PC-3 (cell line): ENCODE results near the gene SEC14L3. TPM values are rescaled to one million over a fixed set of nuclear protein-coding genes. Genes with fewer than 3 reads are reported as not detected.

Source experiments
- ATAC-seq: fragments of 200-7000 bp; cut with Tn5 transposase; 2 replicates; pipeline ENCODE4 v1.9.1; 2020; ENCODE audit warnings: mild to moderate bottlenecking, moderate library complexity
- BruUV-seq: library from RNA; stranded (reverse); fragments of 400-500 nt; replicated peaks from 2 replicates; lab custom pipeline; 2021; lab: Mats Ljungman, UMichigan
- CTCF ChIA-PET: fragments of 300-600 bp; sonication (Branson Sonifier 250); formaldehyde crosslinking; loops from one replicate; lab custom pipeline; 2022; ENCODE audit warnings: antibody characterized with exemption; lab: Charles Lee
- POLR2A ChIA-PET: fragments of 300-600 bp; sonication (Branson Sonifier 250); formaldehyde crosslinking; loops from one replicate; lab custom pipeline; 2022; ENCODE audit warnings: antibody characterized with exemption; ENCODE audit not compliant: unreplicated experiment; lab: Charles Lee
- DNase-seq: peaks from one replicate; pipeline ENCODE4 v3.0.0-alpha.2; 2015
- H2AFZ ChIP-seq: fragments of 300-600 bp; sonication (generic); 2 replicates; pipeline ENCODE4 v1.6.0; 2016; ENCODE audit warnings: antibody characterized with exemption, low read length
- H3F3A ChIP-seq: fragments of 300-600 bp; sonication (generic); one replicate; pipeline ENCODE4 v1.6.0; 2017; ENCODE audit warnings: antibody characterized with exemption, low read length, control low read depth, mild to moderate bottlenecking; ENCODE audit not compliant: unreplicated experiment
- H3K27ac ChIP-seq: fragments of 300-600 bp; sonication (generic); 2 replicates; pipeline ENCODE4 v1.5.1; 2016; ENCODE audit warnings: mild to moderate bottlenecking, low read length
- H3K27me3 ChIP-seq: fragments of 300-600 bp; sonication (generic); 2 replicates; pipeline ENCODE4 v1.6.1; 2016; ENCODE audit warnings: low read length, mixed read lengths
- H3K36me3 ChIP-seq: fragments of 300-600 bp; sonication (generic); 2 replicates; pipeline ENCODE4 v1.6.1; 2016; ENCODE audit warnings: low read depth, mixed run types, low read length, mixed read lengths
- H3K4me1 ChIP-seq: fragments of 300-600 bp; sonication (generic); 2 replicates; pipeline ENCODE4 v1.5.1; 2016; ENCODE audit warnings: low read length; ENCODE audit not compliant: insufficient read depth
- H3K4me2 ChIP-seq: fragments of 300-600 bp; sonication (generic); 2 replicates; pipeline ENCODE4 v1.6.0; 2016; ENCODE audit warnings: low read length
- H3K4me3 ChIP-seq: fragments of 300-600 bp; sonication (generic); 2 replicates; pipeline ENCODE4 v1.5.1; 2016; ENCODE audit warnings: mild to moderate bottlenecking, low read length, mixed read lengths
- H3K79me2 ChIP-seq: fragments of 300-600 bp; sonication (generic); 2 replicates; pipeline ENCODE4 v1.6.1; 2017; ENCODE audit warnings: low read length, mixed read lengths
- H3K9ac ChIP-seq: fragments of 300-600 bp; sonication (generic); 2 replicates; pipeline ENCODE4 v1.6.0; 2016; ENCODE audit warnings: mild to moderate bottlenecking, low read length
- H3K9me2 ChIP-seq: fragments of 300-600 bp; sonication (generic); replicated peaks from 2 replicates; pipeline ENCODE4 v1.6.1; 2016; ENCODE audit warnings: mixed run types, low read length, mixed read lengths
- H3K9me3 ChIP-seq: fragments of 300-600 bp; sonication (generic); 2 replicates; pipeline ENCODE4 v1.6.1; 2016; ENCODE audit warnings: low read length, mixed read lengths
- H4K20me1 ChIP-seq: fragments of 300-600 bp; sonication (generic); 2 replicates; pipeline ENCODE4 v1.6.1; 2016; ENCODE audit warnings: low read length, mixed read lengths
- CTCF ChIP-seq: fragments of 300-600 bp; sonication (generic); conservative IDR thresholded peaks from 2 replicates; pipeline ENCODE4 v1.5.1; 2017; ENCODE audit warnings: antibody characterized with exemption, low read depth, mild to moderate bottlenecking, low read length
- EZH2 ChIP-seq: fragments of 300-600 bp; sonication (generic); IDR thresholded peaks from one replicate; pipeline ENCODE4 v1.6.1; 2017; ENCODE audit warnings: antibody characterized with exemption, mild to moderate bottlenecking, low read length; ENCODE audit not compliant: unreplicated experiment
- EZH2phosphoT487 ChIP-seq: fragments of 300-600 bp; sonication (generic); IDR thresholded peaks from 2 replicates; pipeline ENCODE4 v1.6.1; 2018; ENCODE audit warnings: mild to moderate bottlenecking, antibody characterized with exemption, low read length, borderline replicate concordance
- intact Hi-C: fragments of 100-400 bp; cut with micrococcal nuclease; formaldehyde crosslinking; loops from 2 replicates; pipeline ENCODE4 v1.9.0; 2023
- total RNA-seq: library from RNA; depleted of rRNA; stranded (reverse); fragments of >200 nt; gene quantifications from 2 replicates; pipeline ENCODE4 v1.2.3, GENCODE V29; 2014

Gene SEC14L3
- total RNA-seq, 1 experiment from 2014 or later: not detected

DNA sequence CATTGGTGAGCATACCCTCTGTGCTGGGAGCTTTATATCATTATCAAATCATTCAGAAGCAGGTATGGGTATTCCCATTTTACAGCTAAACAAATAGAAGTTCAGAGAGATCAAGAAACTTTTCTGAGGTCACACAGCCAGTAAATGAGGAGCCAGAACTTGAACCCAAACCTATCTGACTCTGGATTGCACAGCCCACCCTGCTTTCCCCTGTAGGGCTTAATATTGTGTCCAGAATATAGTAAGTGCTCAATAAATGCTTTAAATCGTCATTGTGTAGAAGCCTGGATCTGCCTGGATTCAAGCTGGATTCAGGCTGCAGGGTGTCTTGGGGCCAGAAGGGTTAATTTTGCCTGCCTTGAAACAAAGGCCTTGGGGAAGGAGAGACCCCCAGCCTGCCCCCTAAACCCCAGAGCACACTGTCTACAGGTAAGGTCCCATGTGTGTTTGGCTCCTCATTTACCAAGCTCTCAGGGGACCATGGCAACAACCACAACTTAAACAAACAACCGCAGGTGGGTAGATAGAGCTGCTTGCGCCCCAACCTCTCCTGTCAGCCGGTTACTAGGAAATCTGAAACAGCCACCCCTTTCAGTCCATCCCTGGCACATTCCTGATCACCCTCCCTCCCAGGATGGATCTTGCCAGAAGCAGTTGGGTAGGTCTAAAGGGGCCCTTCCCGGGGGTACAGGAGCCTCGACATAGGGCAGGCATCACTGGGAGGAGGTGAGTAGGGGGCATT lies 3.0 kb upstream of the SEC14L3 start:
- ChIA-PET POLR2A (no interaction called here), CTCF (no interaction called here)
- Histone ChIP-seq H3K36me3 (no peaks in the 10 kb centered on the region), H3K27me3 (no peaks in the 10 kb centered on the region; the same call in 1 of the 2 replicates), H3K9me2 (no peaks in the 10 kb centered on the region), H3F3A (no peaks in the 10 kb centered on the region), H3K9me3 (no peaks in the 10 kb centered on the region), H3K4me2 (no peak overlapping the region), H4K20me1 (no peaks in the 10 kb centered on the region), H3K4me3 (no peak overlapping the region), H3K4me1 (no peaks in the 10 kb centered on the region), H3K79me2 (no peaks in the 10 kb centered on the region), H2AFZ (no peak overlapping the region), H3K9ac (no peak overlapping the region), H3K27ac (no peak overlapping the region)
- TF ChIP-seq CTCF (no peak), EZH2 (no peak), EZH2phosphoT487 (no peak)
- intact Hi-C loops: no loop called here
- ATAC-seq (no peak), DNase-seq (no peak)
- no TSS peak for BruUV-seq

GRCh38 chr22:30474121-30474520 lies 2.3 kb upstream of the SEC14L3 start:
- CTCF ChIA-PET: no interaction called here

More at GRCh38 chr22:30474121-30474520, 2.3 kb upstream of the SEC14L3 start:
- Histone ChIP-seq H3K79me2 (no peaks in the 10 kb centered on the region), H3K9ac (no peak overlapping the region), H3K4me3 (no peak overlapping the region), H3F3A (no peaks in the 10 kb centered on the region), H3K9me2 (no peaks in the 10 kb centered on the region), H4K20me1 (no peaks in the 10 kb centered on the region), H3K36me3 (no peaks in the 10 kb centered on the region), H2AFZ (no peak overlapping the region), H3K4me1 (no peaks in the 10 kb centered on the region), H3K9me3 (no peaks in the 10 kb centered on the region), H3K4me2 (no peak overlapping the region), H3K27ac (no peak overlapping the region), H3K27me3 (no peaks in the 10 kb centered on the region; the same call in 1 of the 2 replicates)
- intact Hi-C loops: no loop called here
- DNase-seq: no peak
- BruUV-seq: no TSS peak
- TF ChIP-seq CTCF (no peak), EZH2phosphoT487 (no peak), EZH2 (no peak)
- POLR2A ChIA-PET: no interaction called here
- no peak for ATAC-seq
